Activated CD8-positive, alpha-beta memory T cell treated with anti-CD3 and anti-CD28 coated beads, Interleukin-2, amount 50 U/mL, for 1 hour (primary cell): ENCODE data around the gene TMC4.

Source experiments
- DNase-seq: peaks from one replicate; pipeline ENCODE4 v3.0.0-alpha.2; 2020; ENCODE audit errors: extremely low read depth

TMC4 gene

GRCh38 chr19:54154603-54155345 is 18.2 kb downstream of the TMC4 start:
- no peak for DNase-seq

- DNase-seq, result no peak
Measured at GRCh38 chr19:54153731-54154326, 19.1 kb downstream of the TMC4 start.

GRCh38 chr19:54152878-54153524 is 20.0 kb downstream of the TMC4 start:
- DNase-seq, result no peak

GRCh38 chr19:54152267-54152666 is 20.7 kb downstream of the TMC4 start:
- no peak for DNase-seq

- DNase-seq, result no peak
Measured at GRCh38 chr19:54151362-54152035, 21.5 kb downstream of the TMC4 start.

- DNase-seq, result no peak
Measured at GRCh38 chr19:54149021-54149812, 23.7 kb downstream of the TMC4 start.

GRCh38 chr19:54148158-54148557 is 24.8 kb downstream of the TMC4 start:
- DNase-seq, result no peak

DNA sequence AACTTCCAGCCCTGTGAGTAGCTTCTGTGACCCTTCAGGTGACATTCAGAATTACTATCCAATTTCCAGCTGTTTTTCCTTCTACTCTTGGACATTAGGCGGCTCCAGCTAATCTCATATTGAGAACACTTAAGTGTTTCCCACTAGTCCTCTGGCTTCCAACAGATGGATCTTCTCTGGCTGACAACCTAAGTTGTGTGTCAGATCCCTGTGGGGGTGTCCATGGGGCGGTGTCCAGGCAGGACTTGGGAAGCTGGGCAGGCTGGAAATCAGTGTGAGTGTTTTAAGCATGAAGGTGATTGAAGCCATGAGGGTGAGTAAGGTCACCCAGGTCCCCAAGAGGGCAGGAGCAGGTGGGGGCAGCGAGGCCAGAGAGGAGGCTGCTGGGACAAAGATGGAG is 25.3 kb downstream of the TMC4 start:
- DNase-seq, result no peak

- DNase-seq, result no peak
Measured at GRCh38 chr19:54145541-54146158, 27.3 kb downstream of the TMC4 start.

- no peak for DNase-seq
Measured at GRCh38 chr19:54142166-54142780, 30.7 kb downstream of the TMC4 start.

GRCh38 chr19:54141356-54141755 is 31.6 kb downstream of the TMC4 start:
- no peak for DNase-seq

GRCh38 chr19:54138489-54139256 is 34.3 kb downstream of the TMC4 start:
- DNase-seq, result no peak

DNA sequence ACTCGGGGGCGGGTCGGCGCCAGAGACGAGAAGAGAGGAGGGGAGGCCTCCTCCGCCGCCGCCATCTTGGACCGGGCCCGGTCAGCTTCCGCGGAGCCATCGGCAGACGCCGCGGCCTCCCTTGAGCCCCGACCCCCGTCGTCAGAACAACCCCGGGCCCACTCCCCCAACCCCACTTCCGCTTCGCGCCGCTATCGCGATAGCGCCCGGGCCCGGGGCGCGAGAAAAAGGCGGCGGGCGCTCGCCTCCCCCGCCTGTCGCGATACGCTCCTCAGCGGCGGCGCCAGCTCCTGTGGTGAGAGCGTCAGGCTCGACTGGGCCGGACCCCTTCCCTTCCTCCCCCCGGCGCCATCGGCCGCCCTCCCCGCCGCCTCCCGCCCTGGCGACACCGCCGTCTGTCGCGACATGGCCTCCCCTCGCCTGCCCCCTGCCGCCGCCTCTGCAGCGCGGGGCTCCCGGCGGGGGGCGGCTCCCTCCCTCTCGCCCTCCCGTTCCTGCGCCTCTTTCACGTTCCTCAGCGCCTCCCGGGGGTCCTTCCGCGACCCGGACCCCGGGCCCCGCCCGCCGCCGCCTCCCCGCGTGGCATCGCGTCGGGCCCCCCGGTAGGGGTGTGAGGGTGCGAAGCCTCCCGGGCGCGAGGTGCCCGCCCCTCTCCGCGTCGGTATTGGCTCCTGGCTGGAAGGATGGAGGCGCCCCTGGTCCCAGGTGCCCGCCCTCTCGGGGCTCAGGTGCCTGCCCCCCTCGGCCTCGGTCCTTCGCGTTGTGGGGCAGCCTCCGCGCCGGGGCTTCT is 35.1 kb downstream of the TMC4 start, which contains the start of gene CNOT3:
Gene CNOT3 (plus strand): TSS at position 64 of the 790 bp plus-strand sequence. CDS start 5,217 bp downstream, outside the sequence.
- DNase-seq, result no peak

- DNase-seq, result peak; percentile 99
Measured at GRCh38 chr19:54136864-54137698, 35.9 kb downstream of the TMC4 start.

DNA sequence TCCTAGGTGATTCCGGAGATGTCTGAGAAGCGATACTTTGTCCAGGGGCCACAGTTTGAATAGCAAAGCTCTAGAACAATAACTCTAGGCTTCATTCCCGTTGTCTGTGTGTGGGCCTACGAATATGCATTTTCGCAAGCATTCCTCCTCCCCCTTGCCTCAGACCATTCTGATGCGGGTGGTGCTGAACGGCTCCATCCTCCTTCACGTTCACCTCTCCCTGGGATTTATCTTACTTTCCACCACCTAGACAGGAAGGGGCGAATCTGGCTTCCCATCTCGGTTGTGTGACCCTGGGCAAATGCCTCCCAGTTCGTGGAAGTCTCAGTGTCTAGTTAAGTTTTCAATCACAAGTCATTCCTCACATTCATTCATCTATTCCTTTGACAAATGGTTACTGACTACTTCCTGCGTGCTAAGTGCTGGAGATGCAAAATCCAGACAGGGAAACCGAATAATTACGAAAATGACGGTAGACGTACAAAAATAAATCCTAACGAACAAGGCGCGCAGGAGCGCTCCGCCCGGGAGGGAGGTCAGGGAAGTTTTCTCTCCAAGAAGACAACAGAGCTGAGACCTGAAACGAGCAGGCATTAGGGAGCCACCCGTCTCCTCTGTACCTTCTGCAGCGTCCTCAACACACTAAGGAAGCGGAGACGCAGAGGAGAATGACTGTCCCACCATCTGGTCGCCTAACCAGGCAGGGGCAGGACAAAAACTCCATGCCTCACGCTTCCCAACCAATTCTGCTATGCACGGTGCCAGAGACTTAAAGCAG is 36.7 kb downstream of the TMC4 start:
- DNase-seq, result no peak

- no peak for DNase-seq
Measured at GRCh38 chr19:54133957-54134590, 38.9 kb downstream of the TMC4 start.
